ENCODE data around the gene ARSG. TPM values are rescaled to one million over a fixed set of nuclear protein-coding genes. Genes with fewer than 3 reads are reported as not detected.

ARSG gene
- polyA plus RNA-seq, 1 of the 3 experiments (the other 2 are of a cell fraction): 0.41 TPM

DNA sequence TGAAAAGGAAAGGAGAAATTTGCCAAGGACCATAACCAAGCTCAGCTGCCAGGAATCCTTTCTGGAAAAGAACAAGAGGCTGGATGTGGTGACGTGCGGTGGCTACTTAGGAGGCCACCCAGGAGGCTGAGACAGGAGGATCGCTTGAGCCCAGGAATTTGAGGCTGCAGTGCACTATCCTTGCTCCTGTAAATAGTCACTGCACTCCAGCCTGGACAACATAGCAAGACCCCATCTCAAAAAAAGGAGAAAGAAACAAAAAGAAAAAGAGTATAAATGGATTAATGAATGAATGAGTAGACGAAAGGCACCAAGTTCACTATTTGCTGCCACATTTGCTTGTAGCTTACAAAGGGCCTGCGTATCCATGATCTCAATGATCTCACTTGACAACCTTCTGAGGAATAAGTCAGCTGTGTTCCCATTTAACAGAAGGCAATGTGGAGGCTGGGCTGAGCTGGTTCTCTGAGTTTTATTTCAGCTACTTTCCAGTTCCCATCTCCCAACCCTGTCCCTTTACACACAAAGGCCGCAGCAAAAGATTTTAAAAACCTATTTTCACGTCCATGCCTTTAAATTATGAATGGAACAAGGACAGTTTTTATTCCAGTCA, 29.8 kb downstream of the ARSG start:
- ChIA-PET CTCF (interaction anchor here (2.3 kb wide), 1 partner anchor 115 kb away, joined by 8 read pairs; no protein-coding TSS in a partner anchor), POLR2A (no interaction called here)
- Histone ChIP-seq H4K20me1 (ENCODE audit: insufficient read depth) (no peaks in the 10 kb centered on the region), H3K4me3 (ENCODE audit: low read depth in 2 of 2, low read length in 1 of 2) (no peak overlapping the region), H3K4me1 (ENCODE audit: control insufficient read depth in 1 of 2, insufficient read depth in 2 of 2, low read depth in 1 of 2, low read length in 1 of 2) (no peaks in the 10 kb centered on the region), H3K27ac (ENCODE audit: low read depth in 2 of 2, low read length in 1 of 2) (no peak overlapping the region), H2AFZ (ENCODE audit: low read depth) (no peak overlapping the region), H3K79me2 (ENCODE audit: insufficient read depth) (no peaks in the 10 kb centered on the region), H3K9me3 (no peaks in the 10 kb centered on the region), H3K9me2 (no peaks in the 10 kb centered on the region), H3K9ac (no peak overlapping the region), H3K27me3 (ENCODE audit: insufficient read depth) (no peaks in the 10 kb centered on the region; the same call in 1 of the 2 replicates), H3F3A (replicated peaks; ENCODE audit: insufficient read depth) (no peaks in the 10 kb centered on the region), H3K36me3 (replicated peaks in 1 of 2; ENCODE audit: control insufficient read depth in 1 of 2, insufficient read depth in 2 of 2, low read length in 1 of 2) (no peaks in the 10 kb centered on the region), H3K4me2 (no peak overlapping the region)
- 66% methylated on average over 7 of the region's 7 CpGs for WGBS (ENCODE audit: low lambda C conversion rate)
- no peak for DNase-seq
- TF ChIP-seq RXRA (IDR thresholded peaks at IDR 0.05; ENCODE audit: borderline replicate concordance, low read depth): no peak
- no peak for TF ChIP-seq SIN3A (IDR thresholded peaks at IDR 0.05; ENCODE audit: borderline replicate concordance, low read depth, low read length)
- no peak for TF ChIP-seq YY1 (IDR thresholded peaks at IDR 0.05; ENCODE audit: low read depth)
- TF ChIP-seq, protein P1, sequence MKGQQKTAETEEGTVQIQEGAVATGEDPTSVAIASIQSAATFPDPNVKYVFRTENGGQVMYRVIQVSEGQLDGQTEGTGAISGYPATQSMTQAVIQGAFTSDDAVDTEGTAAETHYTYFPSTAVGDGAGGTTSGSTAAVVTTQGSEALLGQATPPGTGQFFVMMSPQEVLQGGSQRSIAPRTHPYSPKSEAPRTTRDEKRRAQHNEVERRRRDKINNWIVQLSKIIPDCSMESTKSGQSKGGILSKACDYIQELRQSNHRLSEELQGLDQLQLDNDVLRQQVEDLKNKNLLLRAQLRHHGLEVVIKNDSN (IDR thresholded peaks at IDR 0.05; ENCODE audit: borderline replicate concordance, low read depth): no peak
- TF ChIP-seq FOXM1 (IDR thresholded peaks at IDR 0.05; ENCODE audit: low read depth): no peak
- TF ChIP-seq, protein P2, sequence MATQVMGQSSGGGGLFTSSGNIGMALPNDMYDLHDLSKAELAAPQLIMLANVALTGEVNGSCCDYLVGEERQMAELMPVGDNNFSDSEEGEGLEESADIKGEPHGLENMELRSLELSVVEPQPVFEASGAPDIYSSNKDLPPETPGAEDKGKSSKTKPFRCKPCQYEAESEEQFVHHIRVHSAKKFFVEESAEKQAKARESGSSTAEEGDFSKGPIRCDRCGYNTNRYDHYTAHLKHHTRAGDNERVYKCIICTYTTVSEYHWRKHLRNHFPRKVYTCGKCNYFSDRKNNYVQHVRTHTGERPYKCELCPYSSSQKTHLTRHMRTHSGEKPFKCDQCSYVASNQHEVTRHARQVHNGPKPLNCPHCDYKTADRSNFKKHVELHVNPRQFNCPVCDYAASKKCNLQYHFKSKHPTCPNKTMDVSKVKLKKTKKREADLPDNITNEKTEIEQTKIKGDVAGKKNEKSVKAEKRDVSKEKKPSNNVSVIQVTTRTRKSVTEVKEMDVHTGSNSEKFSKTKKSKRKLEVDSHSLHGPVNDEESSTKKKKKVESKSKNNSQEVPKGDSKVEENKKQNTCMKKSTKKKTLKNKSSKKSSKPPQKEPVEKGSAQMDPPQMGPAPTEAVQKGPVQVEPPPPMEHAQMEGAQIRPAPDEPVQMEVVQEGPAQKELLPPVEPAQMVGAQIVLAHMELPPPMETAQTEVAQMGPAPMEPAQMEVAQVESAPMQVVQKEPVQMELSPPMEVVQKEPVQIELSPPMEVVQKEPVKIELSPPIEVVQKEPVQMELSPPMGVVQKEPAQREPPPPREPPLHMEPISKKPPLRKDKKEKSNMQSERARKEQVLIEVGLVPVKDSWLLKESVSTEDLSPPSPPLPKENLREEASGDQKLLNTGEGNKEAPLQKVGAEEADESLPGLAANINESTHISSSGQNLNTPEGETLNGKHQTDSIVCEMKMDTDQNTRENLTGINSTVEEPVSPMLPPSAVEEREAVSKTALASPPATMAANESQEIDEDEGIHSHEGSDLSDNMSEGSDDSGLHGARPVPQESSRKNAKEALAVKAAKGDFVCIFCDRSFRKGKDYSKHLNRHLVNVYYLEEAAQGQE (IDR thresholded peaks at IDR 0.05; ENCODE audit: low read depth, low read length): no peak
- no peak for TF ChIP-seq NRF1 (IDR thresholded peaks at IDR 0.05; ENCODE audit: low read depth, low read length)
- TF ChIP-seq TCF12 (IDR thresholded peaks at IDR 0.05): no peak
- TF ChIP-seq FOXJ3 (CRISPR knock-in tag; IDR thresholded peaks at IDR 0.05): no peak
- TF ChIP-seq RAD21 (IDR thresholded peaks at IDR 0.05; ENCODE audit: low read length): no peak

GRCh38 chr17:68321556-68321954, 30.3 kb downstream of the ARSG start:
- H3K9ac ChIP-seq: no peak overlapping the region
- no peaks in the 10 kb centered on the region for H3K27me3 ChIP-seq (ENCODE audit: insufficient read depth)
- no peak overlapping the region for H3K4me2 ChIP-seq
- ChIA-PET POLR2A (no interaction called here), CTCF (interaction anchor here (1.7 to 2.3 kb wide), 2 partner anchors 77 to 115 kb away, joined by 5 to 8 read pairs; no protein-coding TSS in a partner anchor)
- H4K20me1 ChIP-seq (ENCODE audit: insufficient read depth): no peaks in the 10 kb centered on the region
- no peaks in the 10 kb centered on the region for H3F3A ChIP-seq (replicated peaks; ENCODE audit: insufficient read depth)
- H3K9me2 ChIP-seq: no peaks in the 10 kb centered on the region
- H3K79me2 ChIP-seq (ENCODE audit: insufficient read depth): no peaks in the 10 kb centered on the region
- H3K36me3 ChIP-seq (replicated peaks in 1 of 2; ENCODE audit: control insufficient read depth in 1 of 2, insufficient read depth in 2 of 2, low read length in 1 of 2): no peaks in the 10 kb centered on the region
- no peak overlapping the region for H3K27ac ChIP-seq (ENCODE audit: low read depth in 2 of 2, low read length in 1 of 2)
- no peak for TF ChIP-seq FOSL2 (IDR thresholded peaks at IDR 0.05; ENCODE audit: borderline replicate concordance, low read depth)
- TF ChIP-seq EP300 (IDR thresholded peaks at IDR 0.05; ENCODE audit: borderline replicate concordance in 1 of 2, low read depth in 1 of 2, low read length in 1 of 2): no peak
- TF ChIP-seq, protein P3, sequence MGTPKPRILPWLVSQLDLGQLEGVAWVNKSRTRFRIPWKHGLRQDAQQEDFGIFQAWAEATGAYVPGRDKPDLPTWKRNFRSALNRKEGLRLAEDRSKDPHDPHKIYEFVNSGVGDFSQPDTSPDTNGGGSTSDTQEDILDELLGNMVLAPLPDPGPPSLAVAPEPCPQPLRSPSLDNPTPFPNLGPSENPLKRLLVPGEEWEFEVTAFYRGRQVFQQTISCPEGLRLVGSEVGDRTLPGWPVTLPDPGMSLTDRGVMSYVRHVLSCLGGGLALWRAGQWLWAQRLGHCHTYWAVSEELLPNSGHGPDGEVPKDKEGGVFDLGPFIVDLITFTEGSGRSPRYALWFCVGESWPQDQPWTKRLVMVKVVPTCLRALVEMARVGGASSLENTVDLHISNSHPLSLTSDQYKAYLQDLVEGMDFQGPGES (IDR thresholded peaks at IDR 0.05; ENCODE audit: low read depth, low read length): no peak
- no peak overlapping the region for H2AFZ ChIP-seq (ENCODE audit: low read depth)
- DNase-seq: no peak
- no peaks in the 10 kb centered on the region for H3K4me1 ChIP-seq (ENCODE audit: control insufficient read depth in 1 of 2, insufficient read depth in 2 of 2, low read depth in 1 of 2, low read length in 1 of 2)
- 55% methylated on average over 4 of the region's 4 CpGs for WGBS (ENCODE audit: low lambda C conversion rate)
- H3K9me3 ChIP-seq: no peaks in the 10 kb centered on the region
- no peak overlapping the region for H3K4me3 ChIP-seq (ENCODE audit: low read depth in 2 of 2, low read length in 1 of 2)

All from SK-N-SH (cell line).